ENCODE data around the gene TTLL10.

DNA sequence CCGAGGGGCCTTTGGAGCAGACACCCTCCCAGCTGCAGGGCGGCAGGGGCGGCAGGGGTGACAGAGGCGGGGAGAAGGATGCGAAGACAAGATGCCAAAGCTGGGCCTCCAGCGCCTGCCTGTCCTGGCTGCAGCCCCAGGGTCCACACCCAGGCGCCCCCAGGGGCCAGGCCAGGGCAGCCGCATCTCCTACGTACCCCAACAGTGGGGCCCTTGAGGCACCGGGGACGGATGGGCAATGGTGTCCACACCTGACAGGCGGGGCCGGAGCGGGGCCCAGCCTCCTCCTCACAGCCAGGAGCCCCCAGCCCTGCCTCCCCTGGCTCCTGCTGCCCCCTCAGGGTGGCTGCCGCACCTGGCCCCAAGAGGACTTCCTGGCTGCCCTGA lies 65.5 kb downstream of the TTLL10 start:
- TF ChIP-seq, protein P1, sequence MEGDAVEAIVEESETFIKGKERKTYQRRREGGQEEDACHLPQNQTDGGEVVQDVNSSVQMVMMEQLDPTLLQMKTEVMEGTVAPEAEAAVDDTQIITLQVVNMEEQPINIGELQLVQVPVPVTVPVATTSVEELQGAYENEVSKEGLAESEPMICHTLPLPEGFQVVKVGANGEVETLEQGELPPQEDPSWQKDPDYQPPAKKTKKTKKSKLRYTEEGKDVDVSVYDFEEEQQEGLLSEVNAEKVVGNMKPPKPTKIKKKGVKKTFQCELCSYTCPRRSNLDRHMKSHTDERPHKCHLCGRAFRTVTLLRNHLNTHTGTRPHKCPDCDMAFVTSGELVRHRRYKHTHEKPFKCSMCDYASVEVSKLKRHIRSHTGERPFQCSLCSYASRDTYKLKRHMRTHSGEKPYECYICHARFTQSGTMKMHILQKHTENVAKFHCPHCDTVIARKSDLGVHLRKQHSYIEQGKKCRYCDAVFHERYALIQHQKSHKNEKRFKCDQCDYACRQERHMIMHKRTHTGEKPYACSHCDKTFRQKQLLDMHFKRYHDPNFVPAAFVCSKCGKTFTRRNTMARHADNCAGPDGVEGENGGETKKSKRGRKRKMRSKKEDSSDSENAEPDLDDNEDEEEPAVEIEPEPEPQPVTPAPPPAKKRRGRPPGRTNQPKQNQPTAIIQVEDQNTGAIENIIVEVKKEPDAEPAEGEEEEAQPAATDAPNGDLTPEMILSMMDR (IDR thresholded peaks at IDR 0.05): no peak
- TF ChIP-seq POLR2A (IDR thresholded peaks at IDR 0.05) (no peak), EP300 (IDR thresholded peaks at IDR 0.05) (no peak)

Measured in tibial nerve (tissue), 4 donors.